Keratinocyte (primary cell): ENCODE measurements around the gene IRF9. TPM values are rescaled to one million over a fixed set of nuclear protein-coding genes. Genes with fewer than 3 reads are reported as not detected.

Source experiments
- DNase-seq: peaks from one replicate; pipeline ENCODE4 v3.0.0-alpha.2; 2011; ENCODE audit warnings: low read depth, missing footprints, low spot score
- FAIRE-seq: peaks from 2 replicates; lab custom pipeline; 2011; peaks lifted over from hg19 to GRCh38; lab: Jason Lieb, UNC
- H2AFZ ChIP-seq: 2 replicates; pipeline ENCODE4 v1.6.0; 2012; ENCODE audit warnings: low read length, control low read depth, inconsistent platforms; ENCODE audit not compliant: control insufficient read depth
- H3K27ac ChIP-seq: 2 replicates; pipeline ENCODE4 v1.5.1; 2011; ENCODE audit warnings: low read length; ENCODE audit not compliant: control insufficient read depth, insufficient read depth
- H3K27me3 ChIP-seq: 3 replicates; pipeline ENCODE4 v1.6.0; 2011; ENCODE audit warnings: low read length; ENCODE audit not compliant: control insufficient read depth, insufficient read depth; ENCODE audit errors: extremely low read depth
- H3K36me3 ChIP-seq, 2 experiments: 2 replicates in 1 of 2; 3 replicates in 1 of 2; pipeline ENCODE4 v1.5.1; 2011; ENCODE audit warnings: low read length in 2 of 2, mild to moderate bottlenecking in 1 of 2; ENCODE audit not compliant: control insufficient read depth in 2 of 2, insufficient read depth in 2 of 2; ENCODE audit errors: extremely low read depth in 1 of 2
- H3K4me1 ChIP-seq: 3 replicates; pipeline ENCODE4 v1.5.1; 2011; ENCODE audit warnings: low read length; ENCODE audit not compliant: control insufficient read depth, insufficient read depth; ENCODE audit errors: extremely low read depth
- H3K4me2 ChIP-seq: 3 replicates; pipeline ENCODE4 v1.6.0; 2011; ENCODE audit warnings: low read depth, low read length; ENCODE audit not compliant: control insufficient read depth, insufficient read depth; ENCODE audit errors: extremely low read depth
- H3K4me3 ChIP-seq, 3 experiments: fragments of 200-600 bp in 1 of 3; sonication (generic) in 1 of 3; 2 replicates in 2 of 3; 3 replicates in 1 of 3; pipeline ENCODE4 v1.5.1; 2011 to 2016; ENCODE audit warnings: low read length in 3 of 3, mild to moderate bottlenecking in 3 of 3, control low read depth in 2 of 3, inconsistent platforms in 1 of 3, low read depth in 1 of 3, mixed read lengths in 1 of 3, mixed run types in 1 of 3, moderate library complexity in 1 of 3; ENCODE audit not compliant: control insufficient read depth in 2 of 3, insufficient read depth in 2 of 3; ENCODE audit errors: extremely low read depth in 1 of 3
- H3K79me2 ChIP-seq: 2 replicates; pipeline ENCODE4 v1.6.0; 2012; ENCODE audit warnings: low read length; ENCODE audit not compliant: control insufficient read depth, insufficient read depth
- H3K9ac ChIP-seq: 3 replicates; pipeline ENCODE4 v1.6.0; 2011; ENCODE audit warnings: low read length; ENCODE audit not compliant: control insufficient read depth, insufficient read depth; ENCODE audit errors: extremely low read depth
- H3K9me1 ChIP-seq: 3 replicates; pipeline ENCODE4 v1.6.0; 2011; ENCODE audit warnings: low read length; ENCODE audit not compliant: control insufficient read depth, insufficient read depth; ENCODE audit errors: extremely low read depth
- H3K9me3 ChIP-seq: 2 replicates; pipeline ENCODE4 v1.5.1; 2012; ENCODE audit warnings: low read depth, low read length; ENCODE audit not compliant: control insufficient read depth
- H4K20me1 ChIP-seq: 3 replicates; pipeline ENCODE4 v1.6.0; 2011; ENCODE audit warnings: low read length; ENCODE audit not compliant: control insufficient read depth, insufficient read depth; ENCODE audit errors: extremely low read depth
- EZH2 ChIP-seq: IDR thresholded peaks from one replicate; pipeline ENCODE4 v1.6.1; 2012; ENCODE audit warnings: inconsistent platforms, mild to moderate bottlenecking, low read length, moderate library complexity
- dilution Hi-C: fragments of 300-500 bp; cut with MboI; formaldehyde crosslinking; loops from one replicate; pipeline ENCODE4 v1.7.0; 2020; ENCODE audit warnings: low sequenced_read_pairs; ENCODE audit not compliant: extremely low pct_ligation_motif_present
- polyA plus RNA-seq, 5 experiments: library from polyadenylated mRNA; depleted of rRNA in 3 of 5; stranded (reverse) in 3 of 5; stranded (forward) in 1 of 5; unstranded in 1 of 5; fragments of >200 nt; gene quantifications; 1 replicate in 1 of 5; 2 replicates in 3 of 5; 3 replicates in 1 of 5; pipeline versions ENCODE4 v1.2.1 to v1.2.3, GENCODE V29; 2011 to 2012; ENCODE audit warnings: missing spikeins in 2 of 5, low read depth in 1 of 5, low replicate concordance in 1 of 5
- TF ChIP-seq, protein P1 (sequence below), 3 experiments: IDR thresholded peaks in 1 of 3; conservative IDR thresholded peaks in 1 of 3; optimal IDR thresholded peaks in 1 of 3; 2 replicates in 2 of 3; 3 replicates in 1 of 3; pipeline versions ENCODE3 to v1.5.1; 2011; ENCODE audit warnings: low read length in 3 of 3, mild to moderate bottlenecking in 3 of 3, moderate library complexity in 2 of 3, control low read depth in 1 of 3, inconsistent platforms in 1 of 3; ENCODE audit not compliant: insufficient read depth in 2 of 3; ENCODE audit errors: extremely low read depth in 1 of 3

IRF9 gene
- polyA plus RNA-seq, 1 donor (not counting 4 experiments of a cell fraction or from before 2014, with no cell fraction given), result 117 TPM

- peak overlapping the region; percentile 44 for H2AFZ ChIP-seq
- peaks cover 15% of the 10 kb centered on the region for H3K4me1 ChIP-seq
- H3K9ac ChIP-seq, result peak overlapping the region; percentile 86
- peaks cover 31% of the 10 kb centered on the region for H3K79me2 ChIP-seq
- H3K4me2 ChIP-seq, result peak overlapping the region; percentile 73
- FAIRE-seq (no peak), DNase-seq (no peak)
- H3K27ac ChIP-seq, result peak overlapping the region; percentile 64
- no peaks in the 10 kb centered on the region for H3K9me3 ChIP-seq
- H3K9me1 ChIP-seq, result no peaks in the 10 kb centered on the region
- no peaks in the 10 kb centered on the region for H3K27me3 ChIP-seq
- no peak for TF ChIP-seq EZH2
- TF ChIP-seq, protein P1, sequence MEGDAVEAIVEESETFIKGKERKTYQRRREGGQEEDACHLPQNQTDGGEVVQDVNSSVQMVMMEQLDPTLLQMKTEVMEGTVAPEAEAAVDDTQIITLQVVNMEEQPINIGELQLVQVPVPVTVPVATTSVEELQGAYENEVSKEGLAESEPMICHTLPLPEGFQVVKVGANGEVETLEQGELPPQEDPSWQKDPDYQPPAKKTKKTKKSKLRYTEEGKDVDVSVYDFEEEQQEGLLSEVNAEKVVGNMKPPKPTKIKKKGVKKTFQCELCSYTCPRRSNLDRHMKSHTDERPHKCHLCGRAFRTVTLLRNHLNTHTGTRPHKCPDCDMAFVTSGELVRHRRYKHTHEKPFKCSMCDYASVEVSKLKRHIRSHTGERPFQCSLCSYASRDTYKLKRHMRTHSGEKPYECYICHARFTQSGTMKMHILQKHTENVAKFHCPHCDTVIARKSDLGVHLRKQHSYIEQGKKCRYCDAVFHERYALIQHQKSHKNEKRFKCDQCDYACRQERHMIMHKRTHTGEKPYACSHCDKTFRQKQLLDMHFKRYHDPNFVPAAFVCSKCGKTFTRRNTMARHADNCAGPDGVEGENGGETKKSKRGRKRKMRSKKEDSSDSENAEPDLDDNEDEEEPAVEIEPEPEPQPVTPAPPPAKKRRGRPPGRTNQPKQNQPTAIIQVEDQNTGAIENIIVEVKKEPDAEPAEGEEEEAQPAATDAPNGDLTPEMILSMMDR (optimal IDR thresholded peaks at IDR 0.05 in 1 of 3, IDR thresholded peaks at IDR 0.05 in 1 of 3, conservative IDR thresholded peaks at IDR 0.05 in 1 of 3; ENCODE audit: extremely low read depth in 1 of 3, insufficient read depth in 2 of 3, low read length in 3 of 3), result no peak
- peaks cover 40 to 49% of the 10 kb centered on the region in 2 experiments for H3K36me3 ChIP-seq
- peak overlapping the region in 2 of 3 experiments; percentile 41 to 89 for H3K4me3 ChIP-seq
- dilution Hi-C loops, result no loop called here
- peaks cover 4% of the 10 kb centered on the region for H4K20me1 ChIP-seq
Observed at GRCh38 chr14:24189059-24189375, 28.0 kb downstream of the IRF9 start.

DNA sequence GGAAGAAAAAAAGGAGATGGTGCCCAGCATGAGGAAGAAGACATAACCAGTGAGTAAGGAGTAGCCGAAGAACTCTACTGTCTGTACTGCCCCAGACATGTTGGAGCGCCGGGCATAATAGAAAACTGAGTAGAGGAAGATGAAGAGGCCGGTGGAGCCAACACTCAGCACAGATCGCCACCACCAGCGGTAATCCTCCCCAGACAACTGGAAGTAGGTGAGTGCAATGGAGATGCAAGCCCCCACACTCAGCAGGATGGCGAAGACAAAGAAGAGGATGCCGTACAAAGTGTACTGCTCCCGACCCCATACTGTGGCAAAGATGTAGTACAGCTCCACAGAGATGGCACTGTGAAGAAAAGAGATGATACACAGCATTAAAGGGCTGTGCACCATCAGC is 28.4 kb downstream of the IRF9 start:
- DNase-seq (no peak), FAIRE-seq (no peak)
- H3K27ac ChIP-seq, result peak overlapping the region; percentile 30
- peaks cover 37 to 49% of the 10 kb centered on the region in 2 experiments for H3K36me3 ChIP-seq
- H3K9ac ChIP-seq, result no peak overlapping the region
- no peaks in the 10 kb centered on the region for H3K27me3 ChIP-seq
- H3K4me3 ChIP-seq, result peak overlapping the region in 1 of 3 experiments; percentile 89
- H3K79me2 ChIP-seq, result peaks cover 34% of the 10 kb centered on the region
- H4K20me1 ChIP-seq, result peaks cover 4% of the 10 kb centered on the region
- peaks cover 19% of the 10 kb centered on the region for H3K4me1 ChIP-seq
- dilution Hi-C loops, result no loop called here
- no peaks in the 10 kb centered on the region for H3K9me3 ChIP-seq
- TF ChIP-seq, protein P1 (optimal IDR thresholded peaks at IDR 0.05 in 1 of 3, IDR thresholded peaks at IDR 0.05 in 1 of 3, conservative IDR thresholded peaks at IDR 0.05 in 1 of 3; ENCODE audit: extremely low read depth in 1 of 3, insufficient read depth in 2 of 3, low read length in 3 of 3), result no peak
- TF ChIP-seq EZH2, result no peak
- no peaks in the 10 kb centered on the region for H3K9me1 ChIP-seq
- H3K4me2 ChIP-seq, result peak overlapping the region; percentile 73
- no peak overlapping the region for H2AFZ ChIP-seq
